Activated T-cell treated with anti-CD3 and anti-CD28 coated beads for 24 hours (primary cell): Measurements from ENCODE around the gene RAB26.

Experiments used
- DNase-seq: peaks from one replicate; pipeline ENCODE4 v3.0.0-alpha.2; 2020; ENCODE audit warnings: low read depth

The RAB26 gene

DNA sequence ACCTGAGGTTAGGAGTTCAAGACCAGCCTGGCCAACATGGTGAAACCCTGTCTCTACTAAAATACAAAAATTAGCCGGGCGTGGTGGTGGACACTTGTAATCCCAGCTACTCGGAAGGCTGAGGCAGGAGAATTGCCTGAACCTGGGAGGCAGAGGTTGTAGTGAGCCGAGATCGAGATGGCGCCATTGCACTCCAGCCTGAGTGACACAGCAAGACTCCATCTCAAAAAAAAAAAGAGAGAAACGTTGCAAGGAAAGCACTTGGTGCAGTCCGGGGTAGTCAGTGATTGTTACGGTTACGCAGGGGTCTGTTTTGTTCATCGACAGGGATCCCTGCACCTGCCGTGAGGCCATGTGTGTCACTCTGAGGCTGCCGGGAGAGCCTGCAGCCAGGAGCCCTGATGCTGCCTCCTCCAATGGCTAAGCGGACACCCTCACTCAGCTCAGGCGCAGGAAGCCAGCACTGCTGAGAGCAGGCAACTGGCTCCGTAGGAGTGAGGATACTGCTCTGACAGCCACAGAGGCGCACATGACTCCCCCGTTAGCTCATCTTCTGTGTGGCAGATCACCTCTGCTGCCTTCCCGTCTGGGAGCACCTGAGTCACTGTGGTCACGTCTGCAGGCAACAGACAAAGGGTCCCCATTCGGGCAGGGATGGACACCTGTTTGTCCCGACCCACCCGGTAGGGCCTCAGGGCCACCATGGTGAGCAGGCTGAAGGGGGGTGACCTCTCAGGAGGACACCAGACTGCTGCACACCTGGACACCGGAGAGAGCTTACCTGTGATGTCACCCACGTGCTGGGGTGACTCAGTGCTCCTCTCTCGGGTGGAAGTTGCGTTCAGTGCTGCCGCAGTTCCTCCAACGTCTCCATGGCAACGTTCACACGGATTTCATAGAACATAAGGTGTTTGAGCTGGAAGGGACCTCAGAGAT is 5.2 kb upstream of the RAB26 start:
- no peak for DNase-seq

DNA sequence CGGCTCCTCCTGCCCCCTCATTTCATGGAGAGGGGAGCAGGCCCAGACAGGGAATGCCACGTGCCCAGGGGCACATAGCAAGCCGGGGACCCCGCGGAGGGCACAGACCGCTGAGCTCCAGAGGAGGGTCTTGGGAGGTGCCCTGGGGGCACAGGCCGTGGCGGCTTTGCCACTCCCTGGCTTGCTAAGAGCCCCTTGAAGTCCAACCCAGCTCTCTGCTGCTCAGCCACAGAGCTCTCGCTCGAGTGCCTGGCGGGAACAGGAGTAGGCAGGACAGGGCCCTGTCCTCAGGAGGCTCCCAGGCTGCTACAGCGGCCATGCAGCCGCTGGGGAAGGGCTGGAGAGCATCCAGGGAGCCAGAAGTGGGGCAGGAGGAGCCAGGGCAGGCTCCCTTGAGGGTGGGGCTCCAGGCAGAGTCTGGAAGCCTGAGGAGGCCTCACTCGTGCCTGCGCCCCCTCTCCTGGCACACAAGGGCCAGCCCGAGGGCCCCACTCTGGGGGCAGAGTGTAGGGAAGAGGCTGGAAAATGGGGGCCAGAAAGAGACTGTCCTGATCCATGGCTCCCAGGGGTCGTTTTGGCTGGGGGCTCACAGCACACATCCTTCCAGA is 4.4 kb upstream of the RAB26 start:
- no peak for DNase-seq

DNA sequence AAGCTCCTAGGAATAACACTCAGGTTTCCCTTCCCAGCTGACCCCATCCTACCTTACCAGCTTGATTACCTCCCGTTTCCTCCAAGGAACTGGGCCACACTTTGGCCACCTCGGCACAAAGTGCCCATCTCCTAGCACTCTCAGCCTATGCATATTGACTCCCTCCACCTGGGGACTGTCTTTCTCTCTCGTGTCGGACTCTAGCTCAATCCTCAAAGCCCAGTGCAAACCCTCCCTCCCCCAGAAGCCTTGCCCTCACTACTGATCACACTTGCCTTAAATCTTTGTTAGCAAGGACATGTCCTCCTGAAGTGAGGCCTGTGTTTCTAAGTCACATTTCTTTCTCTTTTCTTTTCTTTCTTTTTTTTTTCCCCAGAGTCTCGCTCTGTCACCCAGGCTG is 2.6 kb upstream of the RAB26 start:
- no peak for DNase-seq

DNA sequence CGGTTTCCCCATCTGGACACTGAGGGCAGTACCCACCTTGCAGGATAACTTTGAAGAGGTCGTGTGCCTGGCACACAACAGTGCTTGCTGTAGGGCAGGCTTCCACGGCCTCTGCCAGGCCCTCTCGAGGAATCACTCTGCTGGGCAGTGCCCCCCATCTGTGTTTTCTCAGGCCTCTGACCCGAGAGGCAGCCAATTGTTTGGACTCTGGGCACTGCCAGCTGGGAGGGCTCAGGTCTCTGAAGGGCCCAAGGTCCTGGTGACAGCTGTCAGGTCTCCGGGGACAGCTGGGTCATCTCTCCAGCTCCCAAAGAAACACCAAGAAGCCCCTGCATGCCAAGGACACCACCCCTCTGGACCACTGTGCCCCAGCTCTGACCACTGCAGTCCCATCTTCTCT is 1.0 kb upstream of the RAB26 start:
- no peak for DNase-seq

DNA sequence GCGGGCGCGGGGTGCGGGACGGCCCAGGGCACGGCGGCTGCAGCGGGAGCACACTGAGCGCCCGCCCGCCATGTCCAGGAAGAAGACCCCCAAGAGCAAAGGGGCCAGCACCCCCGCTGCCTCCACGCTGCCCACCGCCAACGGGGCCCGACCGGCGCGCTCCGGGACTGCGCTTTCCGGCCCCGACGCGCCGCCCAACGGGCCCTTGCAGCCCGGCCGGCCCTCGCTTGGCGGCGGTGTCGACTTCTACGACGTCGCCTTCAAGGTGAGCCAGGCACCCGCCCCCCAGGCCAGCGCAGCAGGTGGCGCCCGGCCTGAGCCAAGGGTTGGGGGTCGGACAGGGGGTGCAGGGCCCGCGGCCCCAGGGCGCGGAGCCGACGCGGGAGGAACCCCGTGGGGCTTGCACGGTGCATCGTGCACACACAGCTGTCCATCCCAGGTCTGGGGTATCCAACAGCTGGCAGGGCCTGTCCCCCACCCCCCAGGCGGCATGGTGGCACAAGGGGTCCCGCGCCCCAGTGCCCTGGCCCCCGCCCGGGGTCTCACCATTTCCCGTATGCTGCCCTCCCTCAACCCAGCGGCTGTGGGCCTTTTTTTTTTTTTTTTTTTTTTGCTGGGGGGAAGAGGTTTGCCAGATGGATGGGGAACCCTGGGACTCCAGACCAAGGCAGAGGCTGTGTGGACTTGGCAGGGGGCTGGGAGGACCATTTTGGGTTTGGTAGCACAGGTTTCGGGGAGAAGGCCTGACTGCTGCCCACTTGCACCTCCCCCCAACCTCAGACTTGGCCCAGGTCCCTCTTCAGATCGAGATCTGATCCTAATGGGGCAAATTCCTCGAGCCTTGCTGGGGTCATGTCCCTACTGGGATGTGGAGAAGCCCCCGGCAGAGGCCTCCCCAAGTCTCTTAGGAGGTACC is 547 bp downstream of the RAB26 start:
- DNase-seq: no peak

DNA sequence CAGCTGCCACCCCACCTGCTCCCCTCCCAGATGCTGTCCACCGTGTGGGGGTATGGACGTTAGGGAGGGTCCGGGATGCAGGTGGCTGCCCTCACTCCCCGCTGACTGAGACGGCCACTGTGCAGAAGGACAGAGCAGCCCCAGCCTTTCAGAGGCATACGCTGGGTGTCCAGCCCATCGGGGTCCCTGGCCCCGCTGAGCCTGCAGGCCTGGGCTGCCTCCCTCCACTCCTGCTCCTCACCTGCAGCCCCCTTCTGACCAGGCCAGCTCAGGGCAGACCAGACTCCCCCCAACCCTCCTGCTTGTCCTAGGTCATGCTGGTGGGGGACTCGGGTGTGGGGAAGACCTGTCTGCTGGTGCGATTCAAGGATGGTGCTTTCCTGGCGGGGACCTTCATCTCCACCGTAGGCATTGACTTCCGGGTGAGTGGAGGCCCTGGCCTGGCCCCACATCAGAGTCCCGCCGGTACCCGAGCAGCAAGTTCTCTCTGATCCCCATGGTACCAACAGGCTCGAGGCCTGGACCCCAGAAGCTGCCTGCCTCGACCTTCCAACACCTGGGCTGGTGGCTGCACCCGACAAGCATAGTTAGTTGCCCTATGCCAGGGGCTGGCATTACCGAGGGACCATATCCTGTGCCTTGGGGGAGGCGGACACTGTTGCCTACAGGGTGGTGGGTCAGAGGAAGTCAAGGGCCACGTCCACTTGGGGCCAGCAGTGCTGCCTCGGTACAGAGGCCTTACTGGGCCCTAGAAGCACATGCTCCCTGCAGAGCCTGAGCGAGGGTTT is 1.4 kb downstream of the RAB26 start:
- no peak for DNase-seq

DNA sequence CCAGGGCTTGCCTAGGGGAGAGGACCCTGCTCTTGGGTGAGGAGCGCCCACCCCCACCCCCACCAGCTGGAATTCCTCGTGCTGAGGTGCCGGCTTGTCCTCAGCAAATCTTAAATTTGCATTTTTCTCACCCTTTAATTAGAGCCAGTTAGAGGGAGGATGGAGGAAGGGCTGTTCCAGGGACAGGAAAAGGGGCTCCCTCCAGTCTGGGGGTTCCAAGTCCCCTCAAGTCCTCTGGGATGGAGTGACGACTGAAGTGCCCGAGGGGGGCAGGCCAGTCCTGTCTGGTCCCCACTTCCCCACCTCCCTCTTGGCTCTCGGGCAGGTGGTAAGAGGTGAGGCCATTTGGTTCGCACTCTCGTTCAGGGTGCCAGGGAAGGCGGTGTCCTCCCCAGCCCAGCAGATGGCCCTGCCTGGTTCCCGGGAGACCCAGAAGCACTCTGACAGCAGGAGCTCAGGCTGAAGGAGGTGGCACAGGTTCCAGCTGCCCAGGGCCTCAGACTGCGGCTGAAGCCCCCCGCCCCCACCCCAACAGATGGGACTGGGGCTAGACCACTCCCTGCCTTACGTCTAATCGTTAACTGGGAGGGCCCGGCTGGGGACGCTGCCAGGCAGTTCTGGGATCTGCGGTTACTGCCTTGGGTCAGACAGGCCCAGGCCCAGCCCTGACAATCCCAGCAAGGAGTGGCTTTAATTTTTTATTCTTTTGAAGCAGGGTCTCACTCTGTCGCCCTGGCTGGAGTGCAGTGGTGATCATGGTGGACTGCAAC is 2.2 kb downstream of the RAB26 start:
- no peak for DNase-seq

DNA sequence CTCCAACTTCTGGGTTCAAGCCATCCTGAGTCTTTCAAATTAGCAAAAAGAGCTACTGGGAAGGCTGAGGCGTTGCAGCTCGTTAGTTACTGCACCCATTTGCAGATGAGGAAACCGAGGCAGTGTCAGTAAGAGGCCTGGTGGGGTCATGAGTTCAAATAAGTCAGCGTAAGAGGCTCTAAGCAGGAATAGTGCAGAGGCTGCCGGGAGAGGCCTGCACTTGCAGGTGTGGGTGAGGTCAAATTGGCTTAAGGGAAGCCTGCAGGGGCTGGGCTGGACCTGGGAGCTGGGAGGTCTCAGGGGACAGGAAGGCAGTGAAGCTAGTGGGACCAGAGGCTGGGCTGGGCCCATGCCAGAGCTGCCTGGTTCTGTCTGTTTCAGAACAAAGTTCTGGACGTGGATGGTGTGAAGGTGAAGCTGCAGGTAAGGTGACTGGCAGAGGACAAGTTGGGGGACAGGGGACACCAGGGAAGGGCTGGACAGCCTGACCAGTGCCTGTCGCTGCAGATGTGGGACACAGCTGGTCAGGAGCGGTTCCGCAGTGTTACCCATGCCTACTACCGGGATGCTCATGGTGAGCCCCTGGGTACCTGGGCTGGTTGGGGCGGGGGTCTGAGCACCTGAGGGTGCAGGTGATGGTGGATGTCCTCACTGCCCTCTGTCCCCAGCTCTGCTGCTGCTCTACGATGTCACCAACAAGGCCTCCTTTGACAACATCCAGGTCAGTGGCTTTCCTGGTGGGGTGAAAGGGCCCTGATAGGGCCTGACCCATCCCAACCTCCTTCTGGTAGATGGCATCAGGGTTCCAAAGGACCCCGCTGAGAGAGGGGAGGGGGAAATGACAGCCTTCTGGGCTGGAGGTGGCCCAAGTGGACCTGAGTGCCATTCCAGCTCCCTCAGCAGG is 3.0 kb downstream of the RAB26 start:
- no peak for DNase-seq

DNA sequence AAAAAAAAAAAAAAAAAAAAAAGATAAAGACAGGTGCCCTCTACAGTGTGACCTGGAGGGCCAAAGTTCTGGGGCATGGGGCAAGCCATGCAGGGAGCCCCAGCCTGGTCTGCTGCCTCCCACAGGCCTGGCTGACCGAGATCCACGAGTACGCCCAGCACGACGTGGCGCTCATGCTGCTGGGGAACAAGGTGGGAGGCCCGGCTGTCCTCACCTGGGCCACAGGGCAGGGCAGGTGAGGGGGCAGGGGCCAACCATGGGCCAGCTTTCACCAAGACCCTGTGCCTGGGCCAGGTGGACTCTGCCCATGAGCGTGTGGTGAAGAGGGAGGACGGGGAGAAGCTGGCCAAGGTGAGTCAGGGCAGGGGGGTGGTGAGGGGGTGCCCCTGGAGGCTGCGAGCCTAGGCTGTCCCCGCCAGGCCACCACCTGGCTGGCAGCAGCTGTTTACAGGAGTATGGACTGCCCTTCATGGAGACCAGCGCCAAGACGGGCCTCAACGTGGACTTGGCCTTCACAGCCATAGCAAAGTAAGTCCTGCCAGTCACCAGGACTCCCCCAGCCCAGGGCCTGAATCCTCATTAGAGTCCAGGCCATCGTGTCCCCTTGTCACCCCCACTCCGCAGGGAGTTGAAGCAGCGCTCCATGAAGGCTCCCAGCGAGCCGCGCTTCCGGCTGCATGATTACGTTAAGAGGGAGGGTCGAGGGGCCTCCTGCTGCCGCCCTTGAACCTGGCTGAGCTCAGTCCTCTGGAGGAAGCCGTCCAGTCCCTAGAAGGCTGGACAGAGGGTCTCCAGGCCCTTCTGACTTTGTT is 4.5 kb downstream of the RAB26 start:
- no peak for DNase-seq

DNA sequence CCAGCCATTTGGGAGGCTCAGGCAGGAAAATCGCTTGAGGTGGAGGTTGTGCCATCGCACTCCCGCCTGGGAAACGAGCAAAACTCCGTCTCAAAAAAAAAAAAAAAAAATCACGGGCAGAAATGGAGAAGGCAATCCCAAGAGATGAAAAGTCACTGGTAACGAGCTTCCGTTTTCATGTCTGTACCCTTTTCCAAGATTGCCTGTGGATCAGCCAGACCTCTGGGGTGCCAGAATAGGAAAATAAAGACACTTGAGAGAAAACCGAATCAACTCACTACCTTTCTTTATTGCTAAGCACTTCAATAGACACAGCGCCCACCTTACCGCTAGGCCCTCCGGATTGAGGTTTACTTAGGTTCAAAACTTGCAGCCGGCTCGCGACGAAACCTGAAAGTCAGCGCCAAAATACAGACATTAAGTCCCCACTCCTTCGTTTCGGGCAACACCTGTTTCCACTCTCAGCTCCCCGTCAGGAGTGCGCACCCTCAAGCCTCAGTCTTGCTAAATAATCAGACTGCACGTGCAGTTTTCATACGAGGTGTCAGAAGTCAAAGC is 6.2 kb downstream of the RAB26 start:
- DNase-seq: no peak

DNA sequence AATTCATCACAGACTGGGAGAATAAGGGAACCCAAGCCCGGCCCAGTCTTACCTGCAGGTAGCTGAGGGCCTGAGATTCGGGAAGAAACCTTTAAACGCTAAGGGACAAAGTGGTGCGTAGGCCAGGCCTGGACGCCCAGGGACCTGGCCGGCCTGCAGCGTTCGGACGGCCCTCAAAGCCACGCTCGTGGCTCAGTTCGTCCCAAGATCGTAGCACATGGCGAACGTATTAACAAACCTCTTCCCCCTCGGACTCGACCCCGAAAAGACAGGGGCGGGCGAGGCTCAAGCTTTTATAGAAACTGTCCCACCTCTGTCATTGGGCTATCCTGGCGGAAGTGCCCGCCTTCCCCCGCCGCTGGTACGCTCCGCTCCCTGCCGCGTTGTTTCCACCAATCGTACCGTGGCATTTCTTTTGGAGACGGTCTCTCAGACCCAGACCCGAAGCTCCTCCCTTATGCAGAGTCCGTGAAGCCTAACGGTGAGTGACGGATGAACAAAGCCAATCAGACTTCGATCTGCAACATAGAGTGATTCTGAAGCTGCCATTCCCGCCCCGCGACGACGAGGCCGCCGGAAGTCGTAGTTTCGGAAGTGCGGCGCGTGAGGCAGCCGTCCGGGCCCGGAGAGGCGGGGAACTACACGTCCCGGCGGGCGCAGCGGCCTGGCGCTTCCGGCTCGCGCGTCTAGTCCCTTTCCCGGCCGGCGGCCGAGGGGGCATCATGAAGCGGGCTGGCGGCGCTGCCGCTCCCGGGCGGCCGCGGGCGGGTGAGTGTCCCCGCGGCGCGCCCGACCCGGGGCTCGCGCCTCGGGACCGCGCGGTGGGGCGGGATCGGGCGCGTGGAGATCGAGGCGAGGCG is 6.9 kb downstream of the RAB26 start, which contains the start of gene TRAF7:
TSS of gene TRAF7 (plus strand) at position 692 of the 860 bp plus-strand sequence. CDS start 8,139 bp downstream, outside the sequence.
- DNase-seq: peak; percentile 98

DNA sequence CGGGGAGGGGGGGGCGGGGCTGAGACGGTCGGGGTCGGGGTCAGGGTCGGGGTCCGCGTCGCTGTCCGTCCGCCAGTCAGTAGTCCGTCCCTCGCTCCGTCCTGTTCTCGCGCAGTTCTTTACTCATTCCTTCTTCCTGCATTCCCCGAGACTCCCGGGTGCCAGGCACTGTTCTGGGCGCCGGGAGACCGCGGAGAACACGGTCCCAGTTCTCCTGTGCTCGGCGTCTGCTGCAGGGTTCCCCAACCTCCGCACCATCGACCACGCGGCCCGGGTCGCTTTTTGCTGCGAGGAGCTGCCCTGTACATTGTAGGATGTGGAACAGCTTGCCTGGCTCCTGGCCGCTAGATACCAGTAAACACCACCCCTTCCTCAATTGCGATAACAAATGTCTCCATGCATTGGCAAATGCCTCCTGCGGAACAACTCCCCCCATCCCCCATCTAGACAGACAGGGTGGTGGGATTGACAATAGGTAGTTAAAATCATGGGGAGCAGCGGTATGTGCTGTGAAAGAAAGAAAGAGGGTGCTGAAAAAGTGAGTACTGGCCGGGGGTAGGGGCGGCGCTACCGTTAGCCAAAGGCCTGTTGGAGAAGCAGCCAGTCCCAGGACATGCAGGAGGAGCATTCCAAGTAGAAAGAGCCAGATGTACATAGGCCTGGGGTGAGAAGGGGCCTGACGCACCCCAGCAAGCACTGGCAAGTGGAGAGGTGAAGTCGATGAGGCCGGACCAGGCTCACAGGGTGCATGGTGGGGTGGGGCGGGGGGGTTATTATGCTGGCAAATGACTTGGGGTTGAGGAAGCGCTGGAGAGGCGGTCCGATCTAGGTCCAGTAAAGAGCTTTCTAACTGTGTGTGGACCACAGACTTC is 7.8 kb downstream of the RAB26 start:
- DNase-seq: no peak

DNA sequence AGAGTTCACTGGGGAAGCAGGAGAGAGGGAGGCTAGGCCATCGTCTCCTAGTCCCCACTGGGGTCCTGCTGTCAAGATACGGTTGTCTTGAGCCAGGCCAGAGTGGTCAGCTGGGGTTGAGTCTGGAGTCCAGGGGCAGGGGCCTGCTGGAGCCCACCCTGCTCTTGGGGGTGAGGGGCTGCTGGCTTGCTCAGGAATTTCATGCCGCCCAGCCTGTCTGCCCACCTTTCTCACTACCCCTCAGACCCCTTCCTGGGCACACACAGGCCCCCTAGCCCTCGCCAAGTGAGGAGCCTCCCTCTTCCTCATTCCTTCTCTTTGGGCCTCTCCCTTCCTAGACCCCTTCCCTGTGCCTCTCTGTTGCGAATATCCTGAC is 8.4 kb downstream of the RAB26 start:
- no peak for DNase-seq

DNA sequence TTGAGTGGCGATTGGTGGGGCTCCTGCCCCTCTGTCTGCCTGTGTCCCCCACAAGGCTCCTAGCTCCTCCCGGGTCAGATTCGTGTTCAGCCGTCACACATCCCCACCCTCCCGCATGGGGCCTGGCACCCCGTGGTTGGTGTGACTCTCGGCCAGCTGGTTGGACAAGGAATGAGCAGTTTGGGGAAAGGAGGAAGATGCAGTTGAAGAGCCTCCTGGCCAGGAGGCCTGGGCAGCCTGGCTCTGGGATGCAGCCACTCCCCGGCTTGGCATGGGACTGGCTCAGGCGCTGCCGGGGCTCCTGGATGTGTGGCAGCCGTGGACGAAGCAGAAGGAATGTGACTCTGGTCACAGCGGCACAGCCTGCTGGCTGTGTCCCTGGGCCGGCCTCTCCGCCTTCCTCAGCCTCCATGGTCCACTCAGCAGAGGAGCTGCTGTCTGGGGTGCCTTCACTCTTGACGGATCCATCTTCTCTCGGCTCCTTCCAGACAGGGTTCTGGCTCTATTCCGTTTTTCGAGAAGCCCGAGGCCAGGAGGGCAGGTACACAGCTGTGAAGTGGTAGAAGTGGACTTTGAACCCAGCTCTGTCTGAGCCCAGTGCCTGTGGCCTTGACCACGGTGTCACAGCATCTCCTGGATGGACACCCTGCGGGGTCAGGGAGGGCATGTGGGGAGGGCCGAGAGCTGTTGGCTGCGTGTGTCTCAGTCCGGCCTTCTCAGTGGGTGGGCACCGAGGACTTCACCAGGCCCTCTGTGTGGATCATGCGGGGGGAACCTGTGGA is 9.2 kb downstream of the RAB26 start:
- DNase-seq: no peak

DNA sequence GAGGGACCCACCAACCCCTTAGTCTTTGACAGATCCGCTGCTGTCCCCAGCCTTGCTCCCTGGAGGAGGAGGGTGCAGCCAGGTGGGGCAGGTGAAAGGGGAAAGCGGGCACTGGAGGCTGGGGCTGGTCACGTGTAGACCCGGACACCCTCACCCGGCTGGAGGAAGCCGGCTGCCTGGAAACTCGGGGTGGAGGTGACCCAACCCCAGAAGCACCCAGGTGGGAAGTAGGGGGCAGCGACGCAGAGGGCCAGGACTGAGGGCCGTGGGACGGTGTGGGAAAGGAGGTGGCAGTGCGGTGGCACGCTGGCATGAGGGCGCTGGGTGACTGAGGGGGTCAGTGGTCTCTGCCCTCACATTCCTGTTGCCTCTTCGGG is 9.8 kb downstream of the RAB26 start:
- no peak for DNase-seq
